Stimulated activated naive CD8-positive, alpha-beta T cell treated with anti-CD3 and anti-CD28 coated beads, Interleukin-15, amount 100 ng/mL, for 72 hours (primary cell): Measurements from ENCODE around the gene CCNB2.
A peak's percentile ranks its signal among the peaks of the same experiment; 100 is the strongest.
"Not testable (repeated sequence)": the region's sequence is repeated elsewhere in the genome, so short reads cannot be mapped to it uniquely, and the experiment has no call there.

Experiments used
- ATAC-seq: fragments of 150-1000 bp; cut with Tn5 transposase; 2 replicates; pipeline ENCODE4 v1.10.0; 2021; ENCODE audit warnings: mild to moderate bottlenecking, moderate library complexity
- DNase-seq, 2 donors: peaks; one replicate each; pipeline ENCODE4 v3.0.0; 2021 to 2022
- H3K27ac Mint-ChIP-seq, 2 donors: one replicate each; pipeline ENCODE4 v1.8.0; 2022; ENCODE audit warnings: mild to moderate bottlenecking in 2 of 2, mixed read lengths in 2 of 2, moderate library complexity in 2 of 2
- H3K27me3 Mint-ChIP-seq: one replicate; pipeline ENCODE4 v1.8.0; 2022; ENCODE audit warnings: mixed read lengths
- H3K4me1 Mint-ChIP-seq: one replicate; pipeline ENCODE4 v1.8.0; 2022; ENCODE audit warnings: mild to moderate bottlenecking, mixed read lengths
- H3K4me3 Mint-ChIP-seq, 2 donors: one replicate each; pipeline ENCODE4 v1.8.0; 2022; ENCODE audit warnings: mild to moderate bottlenecking in 2 of 2, mixed read lengths in 2 of 2, moderate library complexity in 1 of 2
- H3K9me3 Mint-ChIP-seq, 2 donors: one replicate each; pipeline ENCODE4 v1.8.0; 2022; ENCODE audit warnings: mixed read lengths in 2 of 2

The CCNB2 gene

GRCh38 chr15:59119625-59120024 lies 14.7 kb downstream of the CCNB2 start:
- Mint-ChIP-seq H3K4me1 (no peaks in the 10 kb centered on the region), H3K9me3 (no peaks in the 10 kb centered on the region), H3K27ac (no peak overlapping the region), H3K4me3 (no peak overlapping the region), H3K27me3 (no peaks in the 10 kb centered on the region)
- no peak for ATAC-seq
- no peak for DNase-seq

- no peak overlapping the region for H3K27ac Mint-ChIP-seq
- H3K9me3 Mint-ChIP-seq = no peaks in the 10 kb centered on the region
- no peak overlapping the region for H3K4me3 Mint-ChIP-seq
- DNase-seq (no peak), ATAC-seq (no peak)
- no peaks in the 10 kb centered on the region for H3K27me3 Mint-ChIP-seq
- no peaks in the 10 kb centered on the region for H3K4me1 Mint-ChIP-seq
These were observed 16.0 kb downstream of the CCNB2 start for GRCh38 chr15:59120937-59121336.

- no peaks in the 10 kb centered on the region for H3K4me1 Mint-ChIP-seq
- no peaks in the 10 kb centered on the region for H3K27me3 Mint-ChIP-seq
- ATAC-seq (no peak), DNase-seq (no peak)
- H3K4me3 Mint-ChIP-seq = no peak overlapping the region
- H3K27ac Mint-ChIP-seq = peak overlapping the region in 1 of 2 donors; percentile 35
- H3K9me3 Mint-ChIP-seq = peaks cover 3 to 12% of the 10 kb centered on the region in 2 donors
These were observed 19.3 kb downstream of the CCNB2 start for GRCh38 chr15:59124261-59124660.

- not testable (repeated sequence) for H3K27ac Mint-ChIP-seq, H3K4me1 Mint-ChIP-seq, H3K27me3 Mint-ChIP-seq, H3K4me3 Mint-ChIP-seq, ATAC-seq, DNase-seq
- peaks cover 7 to 25% of the 10 kb centered on the region in 2 donors for H3K9me3 Mint-ChIP-seq
These were observed 20.7 kb downstream of the CCNB2 start for GRCh38 chr15:59125683-59126082.

GRCh38 chr15:59127255-59127654 lies 22.3 kb downstream of the CCNB2 start:
- not testable (repeated sequence) for ATAC-seq, DNase-seq, H3K4me1 Mint-ChIP-seq, H3K4me3 Mint-ChIP-seq, H3K27me3 Mint-ChIP-seq
- peak overlapping the region in 1 of 2 donors; percentile 4 for H3K27ac Mint-ChIP-seq
- H3K9me3 Mint-ChIP-seq = peaks cover 7 to 25% of the 10 kb centered on the region in 2 donors

GRCh38 chr15:59131456-59131855 lies 26.5 kb downstream of the CCNB2 start:
- Mint-ChIP-seq H3K9me3 (peaks cover 7 to 25% of the 10 kb centered on the region in 2 donors), H3K27me3 (no peaks in the 10 kb centered on the region), H3K4me1 (peaks cover under 1% of the 10 kb centered on the region), H3K4me3 (no peak overlapping the region), H3K27ac (no peak overlapping the region)
- ATAC-seq (no peak), DNase-seq (no peak)

- no peak overlapping the region for H3K27ac Mint-ChIP-seq
- no peak for ATAC-seq
These were observed 27.1 kb downstream of the CCNB2 start for GRCh38 chr15:59131969-59132562.

GRCh38 chr15:59133929-59134427 lies 29.0 kb downstream of the CCNB2 start:
- ATAC-seq = no peak
- Mint-ChIP-seq H3K27me3 (no peaks in the 10 kb centered on the region), H3K9me3 (peaks cover 7 to 15% of the 10 kb centered on the region in 2 donors), H3K4me3 (no peak overlapping the region), H3K4me1 (peaks cover 26% of the 10 kb centered on the region), H3K27ac (no peak overlapping the region)
- no peak for DNase-seq

More at GRCh38 chr15:59131969-59132562, 27.1 kb downstream of the CCNB2 start:
- Mint-ChIP-seq H3K9me3 (peaks cover 7 to 25% of the 10 kb centered on the region in 2 donors), H3K4me3 (no peak overlapping the region), H3K4me1 (peaks cover 7% of the 10 kb centered on the region), H3K27me3 (no peaks in the 10 kb centered on the region)
- no peak for DNase-seq

GRCh38 chr15:59137566-59137965 lies 32.6 kb downstream of the CCNB2 start:
- DNase-seq (peak in 1 of 2 donors; percentile 17), ATAC-seq (peak; percentile 80)
- H3K27ac Mint-ChIP-seq = no peak overlapping the region
- H3K4me3 Mint-ChIP-seq = peak overlapping the region; percentile 60 to 61
- H3K9me3 Mint-ChIP-seq = no peaks in the 10 kb centered on the region
- H3K27me3 Mint-ChIP-seq = no peaks in the 10 kb centered on the region
- H3K4me1 Mint-ChIP-seq = peaks cover 41% of the 10 kb centered on the region

GRCh38 chr15:59138243-59138642 lies 33.3 kb downstream of the CCNB2 start:
- DNase-seq (peak; percentile 52 to 55), ATAC-seq (peak; percentile 78)
- Mint-ChIP-seq H3K4me1 (peaks cover 41% of the 10 kb centered on the region), H3K9me3 (no peaks in the 10 kb centered on the region), H3K4me3 (peak overlapping the region in 1 of 2 donors; percentile 11), H3K27ac (no peak overlapping the region), H3K27me3 (no peaks in the 10 kb centered on the region)

- H3K27ac Mint-ChIP-seq = peak overlapping the region in 1 of 2 donors; percentile 67
- DNase-seq = no peak
- no peaks in the 10 kb centered on the region for H3K27me3 Mint-ChIP-seq
- H3K9me3 Mint-ChIP-seq = no peaks in the 10 kb centered on the region
- H3K4me1 Mint-ChIP-seq = peaks cover 41% of the 10 kb centered on the region
- H3K4me3 Mint-ChIP-seq = no peak overlapping the region
- no peak for ATAC-seq
These were observed 35.7 kb downstream of the CCNB2 start for GRCh38 chr15:59140422-59141226.

- no peak overlapping the region for H3K27ac Mint-ChIP-seq
These were observed 38.3 kb downstream of the CCNB2 start for GRCh38 chr15:59143281-59143680.

GRCh38 chr15:59144594-59144993 lies 39.6 kb downstream of the CCNB2 start:
- DNase-seq, H3K9me3 Mint-ChIP-seq, ATAC-seq, H3K27me3 Mint-ChIP-seq, H3K4me3 Mint-ChIP-seq, H3K27ac Mint-ChIP-seq: not testable (repeated sequence)
- peaks cover 14% of the 10 kb centered on the region for H3K4me1 Mint-ChIP-seq

More at GRCh38 chr15:59143281-59143680, 38.3 kb downstream of the CCNB2 start:
- Mint-ChIP-seq H3K4me1 (peaks cover 22% of the 10 kb centered on the region), H3K4me3 (no peak overlapping the region), H3K9me3 (no peaks in the 10 kb centered on the region), H3K27me3 (no peaks in the 10 kb centered on the region)
- DNase-seq (no peak), ATAC-seq (no peak)

GRCh38 chr15:59147666-59148065 lies 42.7 kb downstream of the CCNB2 start:
- Mint-ChIP-seq H3K27me3 (no peaks in the 10 kb centered on the region), H3K27ac (no peak overlapping the region), H3K9me3 (no peaks in the 10 kb centered on the region), H3K4me3 (no peak overlapping the region), H3K4me1 (no peaks in the 10 kb centered on the region)
- ATAC-seq (no peak), DNase-seq (no peak)

GRCh38 chr15:59148153-59148833 lies 43.3 kb downstream of the CCNB2 start:
- no peaks in the 10 kb centered on the region for H3K27me3 Mint-ChIP-seq
- no peak overlapping the region for H3K27ac Mint-ChIP-seq
- H3K4me1 Mint-ChIP-seq = no peaks in the 10 kb centered on the region
- no peak for DNase-seq
- no peak for ATAC-seq
- H3K9me3 Mint-ChIP-seq = no peaks in the 10 kb centered on the region
- H3K4me3 Mint-ChIP-seq = no peak overlapping the region

GRCh38 chr15:59150185-59150584 lies 45.2 kb downstream of the CCNB2 start:
- Mint-ChIP-seq H3K9me3 (no peaks in the 10 kb centered on the region), H3K27me3 (no peaks in the 10 kb centered on the region), H3K4me3 (no peak overlapping the region), H3K4me1 (no peaks in the 10 kb centered on the region), H3K27ac (no peak overlapping the region)
- DNase-seq (no peak), ATAC-seq (no peak)
